ENCODE data around the gene ARHGAP22. TPM values are rescaled to one million over a fixed set of nuclear protein-coding genes. Genes with fewer than 3 reads are reported as not detected.

Gene ARHGAP22
- total RNA-seq, 1 donor from 2014 or later, result 1.1 TPM

DNA sequence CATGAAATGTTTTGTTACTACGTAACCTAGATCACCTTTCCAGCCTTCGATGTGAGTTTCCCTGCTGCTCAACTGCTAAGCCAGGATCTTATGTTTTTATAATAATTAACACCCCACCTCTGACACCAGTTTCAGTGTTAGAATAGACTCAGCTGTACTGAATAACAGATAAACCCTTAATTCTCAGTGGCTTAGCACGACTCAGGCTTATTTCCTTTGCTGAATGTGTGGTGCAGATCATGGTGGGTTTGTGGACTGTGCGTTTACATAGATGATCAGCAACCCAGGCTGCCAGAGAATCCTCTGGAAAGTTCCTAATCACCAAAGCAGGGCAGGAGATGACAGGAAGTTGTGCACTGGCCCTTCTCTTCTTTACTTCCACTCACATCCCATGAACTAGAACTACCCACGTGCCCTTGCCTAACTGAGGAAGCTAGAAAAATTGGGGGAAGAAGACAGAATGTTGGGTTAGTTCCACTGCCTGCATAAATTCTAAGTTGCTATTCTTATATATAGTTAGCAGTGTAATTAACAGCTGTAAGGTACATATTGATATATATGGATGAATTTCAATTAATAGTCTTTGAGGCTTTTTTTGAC, 186.6 kb downstream of the ARHGAP22 start:
- DNase-seq, result no peak

DNA sequence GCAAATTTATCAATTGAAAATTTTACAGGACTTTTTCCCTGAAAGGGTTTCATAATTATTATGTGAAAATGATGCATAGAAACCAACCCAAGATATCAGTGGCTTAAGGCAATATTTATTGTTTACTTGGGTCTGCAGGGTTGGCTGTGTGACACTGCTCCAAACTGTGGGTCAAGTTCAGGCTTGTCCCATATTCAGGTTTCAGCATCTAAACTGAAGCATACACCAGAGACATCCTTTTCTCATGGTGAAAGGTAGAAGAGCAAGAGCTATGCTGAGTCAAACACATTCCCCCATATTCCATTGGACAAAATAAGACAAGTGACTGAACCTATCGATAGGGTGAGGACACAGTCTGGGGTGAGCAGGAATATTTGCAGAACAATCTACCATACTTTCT, 187.5 kb downstream of the ARHGAP22 start:
- DNase-seq, result no peak

DNA sequence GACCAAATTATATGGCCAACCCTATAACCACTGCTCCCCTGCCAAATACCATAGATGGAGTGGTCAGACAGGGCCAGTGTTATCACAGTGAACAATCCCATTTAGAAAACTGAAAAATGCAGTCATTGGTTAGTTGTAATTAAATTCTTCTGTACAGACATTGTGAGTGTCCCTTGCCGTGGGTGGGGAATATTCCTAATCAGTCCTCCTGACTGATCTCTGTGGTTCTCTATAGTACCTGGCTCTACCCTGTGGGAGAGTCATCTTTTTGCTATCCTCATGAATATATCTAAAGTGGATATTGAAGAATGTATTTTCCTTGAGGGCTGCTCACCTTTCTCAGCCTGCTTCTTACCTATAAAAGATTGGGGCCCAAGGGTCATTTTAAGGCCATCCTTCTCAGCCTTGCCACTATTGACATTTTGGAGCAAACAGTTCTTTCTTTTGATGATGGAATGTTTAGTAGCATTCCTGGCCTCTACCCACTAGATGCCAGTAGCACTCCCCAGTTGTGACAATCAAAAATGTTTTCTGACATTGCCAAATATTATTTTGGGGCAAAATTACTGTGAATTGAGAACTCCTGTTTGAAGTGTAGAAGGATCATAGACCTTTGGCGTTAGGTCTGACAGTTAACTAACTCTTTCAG, 188.2 kb downstream of the ARHGAP22 start:
- DNase-seq, result no peak

DNA sequence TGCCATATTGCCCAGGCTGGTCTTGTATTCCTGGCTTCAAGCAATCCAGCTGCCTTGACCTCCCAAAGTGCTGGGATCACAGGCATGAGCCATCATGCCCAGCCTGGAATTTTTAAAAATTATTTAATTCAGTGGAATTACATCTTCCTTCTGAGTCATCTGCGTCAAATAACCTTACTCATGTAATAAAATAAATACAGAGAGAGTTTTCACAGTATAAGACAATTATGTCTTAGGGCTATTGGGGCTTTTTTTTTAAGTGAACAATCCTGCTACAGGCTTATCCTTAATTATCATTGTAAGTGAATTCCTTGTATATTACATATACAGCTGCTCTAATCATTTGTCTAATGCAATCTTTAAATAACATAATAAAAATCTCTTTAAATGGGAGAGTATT, 190.1 kb downstream of the ARHGAP22 start:
- DNase-seq, result no peak

DNA sequence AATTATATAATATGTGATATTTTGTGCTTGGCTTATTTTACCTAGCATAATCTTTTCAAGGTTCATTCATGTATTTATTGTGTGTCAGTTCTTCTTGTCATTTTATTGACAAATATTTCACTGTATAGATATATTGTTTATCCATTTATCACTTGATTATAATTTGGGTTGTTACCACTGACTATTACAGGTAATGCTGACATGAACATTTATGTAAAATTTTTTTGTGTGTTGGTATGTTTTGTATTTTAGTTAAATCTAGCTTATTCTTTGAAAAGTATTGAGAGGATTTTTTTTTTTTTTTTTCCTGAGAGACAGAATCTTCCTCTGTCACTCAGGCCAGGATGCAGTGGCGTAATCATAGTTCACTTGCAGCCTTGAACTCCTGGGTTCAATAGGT, 190.7 kb downstream of the ARHGAP22 start:
- no peak for DNase-seq

DNA sequence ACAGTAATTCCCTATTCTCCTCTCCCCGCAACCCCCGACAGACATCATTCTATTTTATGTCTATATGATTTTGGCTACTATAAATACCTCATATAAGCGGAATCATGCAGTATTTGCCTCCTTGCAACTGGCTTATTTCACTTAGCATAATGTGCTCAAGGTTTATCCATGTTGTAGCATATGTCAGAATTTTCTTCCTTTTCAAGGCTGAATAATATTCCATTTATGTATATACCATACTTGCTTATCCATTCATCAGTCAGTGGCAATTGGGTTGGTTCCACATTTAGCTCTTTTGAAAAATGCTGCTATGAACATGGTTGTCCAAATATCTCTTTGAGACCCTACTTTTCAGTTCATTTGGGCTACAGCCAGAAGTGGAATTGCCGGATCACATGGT, 191.9 kb downstream of the ARHGAP22 start:
- no peak for DNase-seq

DNA sequence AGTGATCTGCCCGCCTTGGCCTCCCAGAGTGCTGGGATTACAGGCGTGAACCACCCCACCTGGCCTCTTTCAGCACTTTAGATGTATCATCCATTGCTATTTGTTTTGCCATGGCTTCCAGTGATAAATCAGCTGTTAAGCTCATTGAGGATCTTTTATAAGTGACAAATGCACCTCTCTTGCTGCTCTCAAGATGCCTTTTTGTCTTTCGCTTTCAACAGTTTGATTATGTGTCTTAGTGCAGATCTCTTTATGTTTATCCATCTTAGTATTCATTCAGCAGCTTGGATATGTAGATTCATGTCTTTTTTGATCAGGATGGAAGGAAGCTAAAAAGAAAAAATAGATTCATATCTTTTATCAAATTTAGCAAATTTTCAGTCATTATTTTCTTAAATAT, 192.8 kb downstream of the ARHGAP22 start:
- no peak for DNase-seq

DNA sequence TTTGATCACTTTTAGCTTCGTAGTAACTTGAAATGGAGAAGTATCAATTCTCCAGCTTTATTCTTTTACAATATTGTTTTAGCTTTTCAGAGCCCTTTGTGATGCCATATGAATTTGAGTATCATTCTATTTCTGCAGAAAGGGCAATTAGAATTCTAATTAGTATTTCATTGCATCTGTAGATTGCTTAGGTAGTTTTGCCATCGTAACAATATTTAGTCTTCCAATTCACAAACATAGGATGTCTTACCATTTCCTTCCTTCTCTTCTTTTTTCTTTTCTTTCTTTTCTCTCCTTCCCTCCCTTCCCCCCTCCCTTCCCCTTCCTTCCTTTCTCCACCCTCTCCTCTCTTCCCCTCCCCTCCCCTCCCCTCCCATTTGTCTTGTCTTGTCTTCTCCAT, 193.4 kb downstream of the ARHGAP22 start:
- no peak for DNase-seq

DNA sequence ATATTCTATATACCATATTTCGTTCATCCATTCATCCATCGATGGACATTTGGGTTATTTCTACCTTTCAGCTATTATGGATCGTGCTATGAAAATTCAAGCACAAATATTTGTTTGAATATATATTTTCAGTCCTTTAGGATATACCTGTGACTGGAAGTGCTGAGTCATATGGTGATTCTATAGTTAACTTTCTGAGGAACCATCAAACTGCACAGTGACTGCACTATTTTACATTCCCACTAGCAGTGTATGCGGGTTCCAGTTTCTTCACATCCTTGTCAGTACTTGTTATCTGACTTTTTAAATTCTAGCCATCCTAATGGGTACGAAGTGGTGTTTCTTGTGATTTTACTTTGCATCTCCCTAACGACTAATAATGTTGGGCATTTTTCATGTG, 194.4 kb downstream of the ARHGAP22 start:
- no peak for DNase-seq

DNA sequence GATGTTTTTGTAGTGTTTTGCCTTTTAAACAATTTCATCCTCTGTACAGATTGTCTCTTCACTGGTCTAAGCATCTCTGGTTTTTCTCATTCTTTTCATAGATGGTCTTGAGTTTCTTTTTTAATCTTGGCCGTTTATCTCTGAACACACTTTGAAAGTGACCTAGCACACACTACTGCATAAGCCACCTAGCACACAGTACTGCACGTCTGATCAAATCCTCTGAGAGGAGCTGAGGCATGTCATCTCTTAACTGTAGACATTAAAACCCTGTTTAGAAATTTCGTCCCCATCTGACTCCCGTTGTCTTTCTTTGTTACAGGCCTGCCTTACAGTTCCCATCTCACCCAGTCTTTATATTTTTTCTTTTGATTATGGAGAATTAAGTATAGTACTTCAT, 198.2 kb downstream of the ARHGAP22 start:
- DNase-seq, result no peak

DNA sequence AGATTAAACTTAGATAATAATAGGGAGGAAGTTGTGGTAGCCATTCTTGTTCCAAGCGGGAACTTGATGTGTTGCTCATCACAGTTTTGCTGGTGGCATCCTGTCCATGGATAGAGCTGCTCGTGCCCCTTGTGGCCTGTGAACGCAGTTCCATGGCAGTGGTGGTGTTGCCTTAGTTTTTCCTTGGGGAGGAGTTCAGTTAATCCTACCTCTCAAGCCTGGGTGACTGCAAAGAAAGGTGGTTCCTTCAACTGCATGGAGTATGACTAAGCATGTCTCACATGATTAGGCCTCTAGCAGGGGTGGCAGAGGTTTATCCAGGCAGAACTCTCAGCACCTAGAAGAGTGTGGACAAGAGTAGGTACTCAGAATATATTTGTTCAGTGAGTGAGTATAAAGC, 198.7 kb downstream of the ARHGAP22 start:
- no peak for DNase-seq

DNA sequence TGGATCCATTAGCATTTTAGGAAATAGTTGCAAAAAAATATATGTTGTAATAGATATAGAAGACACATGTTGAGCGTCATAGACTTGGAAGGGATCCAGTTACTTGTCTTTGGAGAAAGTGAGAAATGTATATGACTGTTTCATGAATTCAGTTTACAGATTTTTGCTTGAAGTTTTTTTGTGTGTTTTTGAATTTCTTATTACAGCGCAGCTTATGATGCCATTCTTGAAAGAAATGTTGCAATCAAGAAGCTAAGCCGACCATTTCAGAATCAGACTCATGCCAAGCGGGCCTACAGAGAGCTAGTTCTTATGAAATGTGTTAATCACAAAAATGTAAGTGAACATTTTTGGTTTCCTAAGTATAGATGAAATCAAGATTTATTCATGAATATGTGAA, 200.2 kb downstream of the ARHGAP22 start:
- DNase-seq, result peak; percentile 8

DNA sequence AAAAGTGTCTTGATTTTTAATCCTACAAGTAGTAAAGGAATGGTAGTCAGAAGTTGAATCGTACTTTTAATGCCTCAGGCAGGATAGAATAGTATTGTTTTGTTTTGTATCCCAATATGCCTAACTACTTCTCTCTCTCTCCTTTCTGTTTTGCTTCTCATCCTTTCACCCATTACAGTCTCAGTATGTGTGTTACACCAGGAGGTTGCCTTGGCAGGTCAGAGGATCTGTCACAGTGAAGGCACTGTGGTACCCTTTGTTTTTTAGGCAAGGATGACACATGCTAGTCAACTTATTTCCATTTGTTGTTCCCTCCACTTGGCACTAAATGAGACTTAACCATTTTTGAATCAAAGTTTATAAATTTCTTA, 204.0 kb downstream of the ARHGAP22 start:
- no peak for DNase-seq

DNA sequence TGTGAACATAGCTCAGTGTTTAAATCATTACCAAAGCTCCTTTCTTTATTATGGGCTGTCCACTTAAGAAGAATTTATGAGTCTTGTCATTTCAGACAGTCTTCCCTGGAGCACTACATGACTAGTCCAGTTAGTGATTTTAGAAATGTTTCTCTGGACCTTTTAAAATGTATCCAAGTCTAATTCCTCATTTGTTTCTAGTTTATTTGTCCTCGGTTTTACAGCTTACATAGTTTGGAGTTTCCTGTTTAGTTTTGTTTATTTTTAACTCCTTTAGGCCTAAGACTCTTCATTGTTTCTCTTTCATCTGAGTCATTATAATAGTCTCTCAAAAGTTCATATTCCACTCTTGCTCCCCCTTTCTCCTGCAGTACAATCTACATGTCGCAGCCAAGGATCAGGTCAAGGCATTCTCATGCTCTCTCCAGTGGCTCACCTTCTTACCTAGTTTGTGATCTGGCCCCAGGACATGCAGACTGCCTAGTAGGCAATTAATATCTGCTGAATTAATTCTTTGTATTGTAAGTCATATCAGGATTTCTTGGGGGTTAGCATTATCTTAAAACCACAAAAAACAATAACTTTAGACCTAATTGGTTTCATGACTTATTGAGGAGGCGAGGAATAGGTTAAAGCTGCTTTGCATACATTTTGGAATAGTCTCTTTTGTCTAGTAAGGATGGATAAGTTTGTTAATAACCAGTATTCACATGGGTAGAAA, 204.6 kb downstream of the ARHGAP22 start:
- no peak for DNase-seq

DNA sequence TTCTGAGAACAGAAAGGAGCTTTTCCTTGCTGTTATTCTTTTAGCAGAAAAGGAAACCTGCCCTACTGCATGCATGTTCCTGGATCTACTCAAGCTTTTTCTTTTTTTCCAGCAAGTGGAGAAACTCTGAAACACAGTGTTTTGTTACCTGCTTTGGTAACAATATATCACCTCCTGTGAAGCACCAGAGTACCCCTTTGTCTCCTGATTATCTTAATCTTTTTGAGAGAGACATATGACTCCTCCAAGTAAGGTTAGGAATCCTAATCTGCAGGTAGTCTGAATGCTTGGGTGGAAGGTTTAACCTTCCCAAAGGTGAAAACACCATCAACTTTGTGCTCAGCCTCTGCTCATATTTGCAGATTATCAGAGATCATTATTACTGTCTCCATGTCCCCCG, 205.3 kb downstream of the ARHGAP22 start:
- no peak for DNase-seq

DNA sequence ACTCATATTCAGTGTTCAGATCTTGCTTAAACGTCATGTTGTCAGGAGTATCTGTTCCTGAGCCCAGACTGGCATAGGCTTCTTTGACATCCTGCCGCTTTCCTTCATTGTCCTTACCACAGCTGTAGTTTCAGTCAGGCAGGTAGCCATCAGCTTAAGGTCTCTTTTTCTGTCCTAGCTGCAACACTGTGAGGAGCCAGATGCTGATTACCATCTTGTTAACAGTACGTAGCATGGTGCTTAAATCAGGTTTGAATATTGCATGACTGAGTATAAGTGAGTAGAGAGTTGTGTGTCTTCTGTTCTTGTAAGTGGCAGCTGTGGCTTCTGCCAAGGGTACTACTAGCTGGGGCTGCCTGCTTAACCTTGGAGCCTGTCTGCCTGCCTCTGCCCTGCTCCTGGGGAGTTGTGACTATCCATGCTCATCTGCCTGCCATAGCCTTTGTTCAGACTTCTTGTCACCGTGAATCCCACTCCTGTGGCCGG, 205.8 kb downstream of the ARHGAP22 start:
- no peak for DNase-seq

DNA sequence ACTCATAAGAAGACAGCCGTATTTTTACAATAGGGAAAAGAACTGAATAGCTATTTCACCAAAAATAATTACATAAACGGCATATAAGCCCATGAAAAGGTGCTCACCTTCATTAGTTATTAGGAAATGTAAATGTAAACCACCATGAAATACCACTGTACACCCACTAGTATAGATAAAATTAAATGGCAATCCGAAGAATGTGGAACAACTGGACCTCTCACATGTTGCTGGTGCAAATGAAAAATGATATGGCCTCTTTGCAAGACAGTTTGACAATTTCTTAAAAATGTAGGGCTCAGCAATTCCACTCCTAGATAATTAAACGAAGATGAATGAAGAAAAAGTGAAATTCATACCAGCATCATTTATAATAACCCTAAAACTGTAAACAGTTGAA, 206.6 kb downstream of the ARHGAP22 start:
- DNase-seq, result no peak

Small RNA genes lying within 50 kb of the gene (small RNA-seq; reads per million reads assigned to genes)
- not detected for gene AC016397.1 (ENCODE audit: low replicate concordance)

Other genes starting within 250 kb of the ARHGAP22 start
- gene WDFY4, start 79.8 kb upstream of the ARHGAP22 start, total RNA-seq, result 4.3 TPM

Measured in skin of body (tissue), 3 donors.